HepG2 (cell line): ENCODE results near the gene CCN2. TPM values are rescaled to one million over a fixed set of nuclear protein-coding genes. Genes with fewer than 3 reads are reported as not detected.
A peak's percentile ranks its signal among the peaks of the same experiment; 100 is the strongest.

Experiments
- AGO2 ChIP-seq: fragments of 200-400 bp; formaldehyde crosslinking; optimal IDR thresholded peaks from 2 replicates; pipeline ENCODE3; 2017; ENCODE audit warnings: mild to moderate bottlenecking, low read depth, low read length, moderate library complexity
- CHD4 ChIP-seq: fragments of 200-600 bp; sonication (generic); IDR thresholded peaks from 2 replicates; pipeline ENCODE4 v1.7.0; 2017; ENCODE audit warnings: mild to moderate bottlenecking, low read length, borderline replicate concordance
- KLF9 ChIP-seq: IDR thresholded peaks from 2 replicates; pipeline ENCODE4 v1.6.1; 2016; ENCODE audit warnings: low read depth
- MEF2D ChIP-seq: sonication (generic); formaldehyde crosslinking; IDR thresholded peaks from 2 replicates; pipeline ENCODE4 v1.5.1; 2020; ENCODE audit warnings: mild to moderate bottlenecking, missing genetic modification reagents
- MTF2 ChIP-seq: sonication (generic); formaldehyde crosslinking; IDR thresholded peaks from 2 replicates; pipeline ENCODE4 v1.5.0; 2020; ENCODE audit warnings: missing genetic modification reagents, borderline replicate concordance
- NR2F1 ChIP-seq, 2 experiments: fragments of 450-650 bp in 1 of 2; formaldehyde crosslinking in 1 of 2; IDR thresholded peaks; 2 replicates each; pipeline versions ENCODE4 v1.5.0 to v1.6.1; 2016 to 2020; ENCODE audit warnings: mild to moderate bottlenecking in 1 of 2, missing compliant biosample characterization in 1 of 2, missing genetic modification reagents in 1 of 2, moderate library complexity in 1 of 2
- RARG ChIP-seq: sonication (generic); formaldehyde crosslinking; IDR thresholded peaks from 2 replicates; pipeline ENCODE4 v1.4.0; 2020; ENCODE audit warnings: low read depth, mild to moderate bottlenecking, missing genetic modification reagents
- SALL2 ChIP-seq: sonication (generic); formaldehyde crosslinking; IDR thresholded peaks from 2 replicates; pipeline ENCODE4 v1.8.1; 2023; ENCODE audit warnings: mild to moderate bottlenecking, missing genetic modification reagents, inconsistent platforms
- TBP ChIP-seq: sonication (generic); formaldehyde crosslinking; IDR thresholded peaks from 2 replicates; pipeline ENCODE4 v1.5.0; 2020; ENCODE audit warnings: missing genetic modification reagents
- ZBTB8A ChIP-seq: sonication (generic); formaldehyde crosslinking; IDR thresholded peaks from 2 replicates; pipeline ENCODE4 v1.4.0; 2020; ENCODE audit warnings: mild to moderate bottlenecking, low read depth, missing genetic modification reagents, borderline replicate concordance
- ZNF225 ChIP-seq: sonication (generic); formaldehyde crosslinking; IDR thresholded peaks from 2 replicates; pipeline ENCODE4 v1.4.0; 2020; ENCODE audit warnings: mild to moderate bottlenecking, missing genetic modification reagents
- ZNF234 ChIP-seq: sonication (generic); formaldehyde crosslinking; conservative IDR thresholded peaks from 2 replicates; pipeline ENCODE4 v1.5.1; 2020; ENCODE audit warnings: mild to moderate bottlenecking, missing genetic modification reagents
- polyA plus RNA-seq, 8 experiments: library from polyadenylated mRNA; depleted of rRNA in 3 of 8; stranded (reverse) in 7 of 8; unstranded in 1 of 8; fragments of >200 nt; fragmentation: Illumina TruSeq in 4 of 8; extraction: Trizol in 4 of 8; gene quantifications; 2 replicates each; pipeline versions ENCODE4 v1.2.1 to v1.2.3, GENCODE V29; 2011 to 2016; ENCODE audit warnings: low read depth in 4 of 8, missing spikeins in 1 of 8, mixed read lengths in 1 of 8; ENCODE audit not compliant: insufficient read depth in 1 of 8
- total RNA-seq, 5 experiments: library from RNA; depleted of rRNA; stranded (reverse); fragments of >200 nt; fragmentation: Illumina TruSeq; extraction: Trizol; gene quantifications; 2 replicates each; pipeline ENCODE4 v1.2.3, GENCODE V29; 2016; ENCODE audit warnings: low read depth in 1 of 5
- TF ChIP-seq, protein P1 (sequence below): sonication (generic); formaldehyde crosslinking; IDR thresholded peaks from 2 replicates; pipeline ENCODE4 v1.4.0; 2020; ENCODE audit warnings: missing genetic modification reagents, borderline replicate concordance
- TF ChIP-seq, protein P2 (sequence below): IDR thresholded peaks from 2 replicates; pipeline ENCODE4 v1.6.1; 2016; ENCODE audit warnings: control low read depth
- TF ChIP-seq, protein P3 (sequence below): sonication (generic); formaldehyde crosslinking; IDR thresholded peaks from 2 replicates; pipeline ENCODE4 v1.4.0; 2020; ENCODE audit warnings: missing genetic modification reagents, mild to moderate bottlenecking, borderline replicate concordance
- TF ChIP-seq, protein P4 (sequence below): sonication (generic); formaldehyde crosslinking; IDR thresholded peaks from 2 replicates; pipeline ENCODE4 v1.4.0; 2020; ENCODE audit warnings: missing genetic modification reagents

Gene CCN2
- total and polyA plus RNA-seq, 2 of the 13 experiments (the other 11 are each of a cell fraction or from before 2014, with no cell fraction given) = 34.7 to 316 TPM

DNA sequence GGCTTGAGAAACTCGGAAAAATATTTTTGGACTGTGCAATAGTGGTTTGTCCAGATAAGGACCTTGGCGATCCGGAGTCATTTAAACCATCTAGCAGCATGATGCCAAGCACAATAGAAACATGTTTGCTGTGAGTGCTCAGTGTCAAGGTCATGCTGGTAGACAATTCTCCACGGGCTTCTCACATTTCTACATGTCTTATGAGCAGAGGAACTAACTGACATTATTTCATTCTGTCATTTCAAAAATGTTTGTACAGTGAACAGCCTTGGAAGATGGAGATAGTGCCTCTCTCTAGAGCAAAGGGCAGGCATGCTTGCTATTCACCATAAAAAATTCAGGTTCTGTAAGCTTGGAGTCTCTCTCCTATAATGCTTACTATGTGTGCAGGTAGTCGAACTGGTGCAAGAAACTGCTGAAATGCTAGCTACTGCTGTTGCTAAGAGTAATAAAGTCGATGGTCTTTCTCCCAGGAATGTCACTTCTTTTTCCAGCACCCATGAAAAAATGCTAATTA, 25.4 kb upstream of the CCN2 start (continued):
- TF ChIP-seq, protein P1, sequence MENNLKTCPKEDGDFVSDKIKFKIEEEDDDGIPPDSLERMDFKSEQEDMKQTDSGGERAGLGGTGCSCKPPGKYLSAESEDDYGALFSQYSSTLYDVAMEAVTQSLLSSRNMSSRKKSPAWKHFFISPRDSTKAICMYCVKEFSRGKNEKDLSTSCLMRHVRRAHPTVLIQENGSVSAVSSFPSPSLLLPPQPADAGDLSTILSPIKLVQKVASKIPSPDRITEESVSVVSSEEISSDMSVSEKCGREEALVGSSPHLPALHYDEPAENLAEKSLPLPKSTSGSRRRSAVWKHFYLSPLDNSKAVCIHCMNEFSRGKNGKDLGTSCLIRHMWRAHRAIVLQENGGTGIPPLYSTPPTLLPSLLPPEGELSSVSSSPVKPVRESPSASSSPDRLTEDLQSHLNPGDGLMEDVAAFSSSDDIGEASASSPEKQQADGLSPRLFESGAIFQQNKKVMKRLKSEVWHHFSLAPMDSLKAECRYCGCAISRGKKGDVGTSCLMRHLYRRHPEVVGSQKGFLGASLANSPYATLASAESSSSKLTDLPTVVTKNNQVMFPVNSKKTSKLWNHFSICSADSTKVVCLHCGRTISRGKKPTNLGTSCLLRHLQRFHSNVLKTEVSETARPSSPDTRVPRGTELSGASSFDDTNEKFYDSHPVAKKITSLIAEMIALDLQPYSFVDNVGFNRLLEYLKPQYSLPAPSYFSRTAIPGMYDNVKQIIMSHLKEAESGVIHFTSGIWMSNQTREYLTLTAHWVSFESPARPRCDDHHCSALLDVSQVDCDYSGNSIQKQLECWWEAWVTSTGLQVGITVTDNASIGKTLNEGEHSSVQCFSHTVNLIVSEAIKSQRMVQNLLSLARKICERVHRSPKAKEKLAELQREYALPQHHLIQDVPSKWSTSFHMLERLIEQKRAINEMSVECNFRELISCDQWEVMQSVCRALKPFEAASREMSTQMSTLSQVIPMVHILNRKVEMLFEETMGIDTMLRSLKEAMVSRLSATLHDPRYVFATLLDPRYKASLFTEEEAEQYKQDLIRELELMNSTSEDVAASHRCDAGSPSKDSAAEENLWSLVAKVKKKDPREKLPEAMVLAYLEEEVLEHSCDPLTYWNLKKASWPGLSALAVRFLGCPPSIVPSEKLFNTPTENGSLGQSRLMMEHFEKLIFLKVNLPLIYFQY (CRISPR knock-in tag) = no peak
- peak; percentile 68; the same call in 1 of the 2 replicates for TF ChIP-seq CHD4
- TF ChIP-seq, protein P2, sequence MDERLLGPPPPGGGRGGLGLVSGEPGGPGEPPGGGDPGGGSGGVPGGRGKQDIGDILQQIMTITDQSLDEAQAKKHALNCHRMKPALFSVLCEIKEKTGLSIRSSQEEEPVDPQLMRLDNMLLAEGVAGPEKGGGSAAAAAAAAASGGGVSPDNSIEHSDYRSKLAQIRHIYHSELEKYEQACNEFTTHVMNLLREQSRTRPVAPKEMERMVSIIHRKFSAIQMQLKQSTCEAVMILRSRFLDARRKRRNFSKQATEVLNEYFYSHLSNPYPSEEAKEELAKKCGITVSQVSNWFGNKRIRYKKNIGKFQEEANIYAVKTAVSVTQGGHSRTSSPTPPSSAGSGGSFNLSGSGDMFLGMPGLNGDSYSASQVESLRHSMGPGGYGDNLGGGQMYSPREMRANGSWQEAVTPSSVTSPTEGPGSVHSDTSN (CRISPR knock-in tag) = no peak
- no peak for TF ChIP-seq ZBTB8A (CRISPR knock-in tag)
- peak; percentile 67; the same call in 1 of the 2 replicates for TF ChIP-seq SALL2 (CRISPR knock-in tag)
- peak; percentile 68; the same call in 1 of the 2 replicates for TF ChIP-seq KLF9
- TF ChIP-seq TBP (CRISPR knock-in tag) = no peak
- TF ChIP-seq NR2F1 (CRISPR knock-in tag; IDR thresholded peaks at IDR 0.05) = peak; percentile 63 to 67; a peak in 3 of 4 replicates
- TF ChIP-seq ZNF225 = no peak
- TF ChIP-seq MTF2 (CRISPR knock-in tag) = no peak
- no peak for TF ChIP-seq ZNF234 (CRISPR knock-in tag)
- TF ChIP-seq, protein P3, sequence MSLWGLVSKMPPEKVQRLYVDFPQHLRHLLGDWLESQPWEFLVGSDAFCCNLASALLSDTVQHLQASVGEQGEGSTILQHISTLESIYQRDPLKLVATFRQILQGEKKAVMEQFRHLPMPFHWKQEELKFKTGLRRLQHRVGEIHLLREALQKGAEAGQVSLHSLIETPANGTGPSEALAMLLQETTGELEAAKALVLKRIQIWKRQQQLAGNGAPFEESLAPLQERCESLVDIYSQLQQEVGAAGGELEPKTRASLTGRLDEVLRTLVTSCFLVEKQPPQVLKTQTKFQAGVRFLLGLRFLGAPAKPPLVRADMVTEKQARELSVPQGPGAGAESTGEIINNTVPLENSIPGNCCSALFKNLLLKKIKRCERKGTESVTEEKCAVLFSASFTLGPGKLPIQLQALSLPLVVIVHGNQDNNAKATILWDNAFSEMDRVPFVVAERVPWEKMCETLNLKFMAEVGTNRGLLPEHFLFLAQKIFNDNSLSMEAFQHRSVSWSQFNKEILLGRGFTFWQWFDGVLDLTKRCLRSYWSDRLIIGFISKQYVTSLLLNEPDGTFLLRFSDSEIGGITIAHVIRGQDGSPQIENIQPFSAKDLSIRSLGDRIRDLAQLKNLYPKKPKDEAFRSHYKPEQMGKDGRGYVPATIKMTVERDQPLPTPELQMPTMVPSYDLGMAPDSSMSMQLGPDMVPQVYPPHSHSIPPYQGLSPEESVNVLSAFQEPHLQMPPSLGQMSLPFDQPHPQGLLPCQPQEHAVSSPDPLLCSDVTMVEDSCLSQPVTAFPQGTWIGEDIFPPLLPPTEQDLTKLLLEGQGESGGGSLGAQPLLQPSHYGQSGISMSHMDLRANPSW (CRISPR knock-in tag) = no peak
- TF ChIP-seq, protein P4, sequence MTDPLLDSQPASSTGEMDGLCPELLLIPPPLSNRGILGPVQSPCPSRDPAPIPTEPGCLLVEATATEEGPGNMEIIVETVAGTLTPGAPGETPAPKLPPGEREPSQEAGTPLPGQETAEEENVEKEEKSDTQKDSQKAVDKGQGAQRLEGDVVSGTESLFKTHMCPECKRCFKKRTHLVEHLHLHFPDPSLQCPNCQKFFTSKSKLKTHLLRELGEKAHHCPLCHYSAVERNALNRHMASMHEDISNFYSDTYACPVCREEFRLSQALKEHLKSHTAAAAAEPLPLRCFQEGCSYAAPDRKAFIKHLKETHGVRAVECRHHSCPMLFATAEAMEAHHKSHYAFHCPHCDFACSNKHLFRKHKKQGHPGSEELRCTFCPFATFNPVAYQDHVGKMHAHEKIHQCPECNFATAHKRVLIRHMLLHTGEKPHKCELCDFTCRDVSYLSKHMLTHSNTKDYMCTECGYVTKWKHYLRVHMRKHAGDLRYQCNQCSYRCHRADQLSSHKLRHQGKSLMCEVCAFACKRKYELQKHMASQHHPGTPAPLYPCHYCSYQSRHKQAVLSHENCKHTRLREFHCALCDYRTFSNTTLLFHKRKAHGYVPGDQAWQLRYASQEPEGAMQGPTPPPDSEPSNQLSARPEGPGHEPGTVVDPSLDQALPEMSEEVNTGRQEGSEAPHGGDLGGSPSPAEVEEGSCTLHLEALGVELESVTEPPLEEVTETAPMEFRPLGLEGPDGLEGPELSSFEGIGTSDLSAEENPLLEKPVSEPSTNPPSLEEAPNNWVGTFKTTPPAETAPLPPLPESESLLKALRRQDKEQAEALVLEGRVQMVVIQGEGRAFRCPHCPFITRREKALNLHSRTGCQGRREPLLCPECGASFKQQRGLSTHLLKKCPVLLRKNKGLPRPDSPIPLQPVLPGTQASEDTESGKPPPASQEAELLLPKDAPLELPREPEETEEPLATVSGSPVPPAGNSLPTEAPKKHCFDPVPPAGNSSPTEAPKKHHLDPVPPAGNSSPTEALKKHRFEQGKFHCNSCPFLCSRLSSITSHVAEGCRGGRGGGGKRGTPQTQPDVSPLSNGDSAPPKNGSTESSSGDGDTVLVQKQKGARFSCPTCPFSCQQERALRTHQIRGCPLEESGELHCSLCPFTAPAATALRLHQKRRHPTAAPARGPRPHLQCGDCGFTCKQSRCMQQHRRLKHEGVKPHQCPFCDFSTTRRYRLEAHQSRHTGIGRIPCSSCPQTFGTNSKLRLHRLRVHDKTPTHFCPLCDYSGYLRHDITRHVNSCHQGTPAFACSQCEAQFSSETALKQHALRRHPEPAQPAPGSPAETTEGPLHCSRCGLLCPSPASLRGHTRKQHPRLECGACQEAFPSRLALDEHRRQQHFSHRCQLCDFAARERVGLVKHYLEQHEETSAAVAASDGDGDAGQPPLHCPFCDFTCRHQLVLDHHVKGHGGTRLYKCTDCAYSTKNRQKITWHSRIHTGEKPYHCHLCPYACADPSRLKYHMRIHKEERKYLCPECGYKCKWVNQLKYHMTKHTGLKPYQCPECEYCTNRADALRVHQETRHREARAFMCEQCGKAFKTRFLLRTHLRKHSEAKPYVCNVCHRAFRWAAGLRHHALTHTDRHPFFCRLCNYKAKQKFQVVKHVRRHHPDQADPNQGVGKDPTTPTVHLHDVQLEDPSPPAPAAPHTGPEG (CRISPR knock-in tag) = no peak
- no peak for TF ChIP-seq AGO2
- TF ChIP-seq MEF2D (CRISPR knock-in tag) = 0 out of 2 replicates have a peak, but pooled peaks have one; percentile 55
- TF ChIP-seq RARG (CRISPR knock-in tag) = no peak
